ENCODE measurements around the gene SSTR3.
"Not testable (repeated sequence)": the region's sequence is repeated elsewhere in the genome, so short reads cannot be mapped to it uniquely, and the experiment has no call there.

SSTR3 gene

GRCh38 chr22:37212174-37212906, at the start of gene SSTR3:
SSTR3 (minus strand) TSS chr22:37212477; CDS start chr22:37207803, 4,674 bp downstream.
- DNase-seq: no peak

- peak; percentile 56 for DNase-seq
Measured at GRCh38 chr22:37260901-37261336, 48.6 kb upstream of the SSTR3 start.

DNA sequence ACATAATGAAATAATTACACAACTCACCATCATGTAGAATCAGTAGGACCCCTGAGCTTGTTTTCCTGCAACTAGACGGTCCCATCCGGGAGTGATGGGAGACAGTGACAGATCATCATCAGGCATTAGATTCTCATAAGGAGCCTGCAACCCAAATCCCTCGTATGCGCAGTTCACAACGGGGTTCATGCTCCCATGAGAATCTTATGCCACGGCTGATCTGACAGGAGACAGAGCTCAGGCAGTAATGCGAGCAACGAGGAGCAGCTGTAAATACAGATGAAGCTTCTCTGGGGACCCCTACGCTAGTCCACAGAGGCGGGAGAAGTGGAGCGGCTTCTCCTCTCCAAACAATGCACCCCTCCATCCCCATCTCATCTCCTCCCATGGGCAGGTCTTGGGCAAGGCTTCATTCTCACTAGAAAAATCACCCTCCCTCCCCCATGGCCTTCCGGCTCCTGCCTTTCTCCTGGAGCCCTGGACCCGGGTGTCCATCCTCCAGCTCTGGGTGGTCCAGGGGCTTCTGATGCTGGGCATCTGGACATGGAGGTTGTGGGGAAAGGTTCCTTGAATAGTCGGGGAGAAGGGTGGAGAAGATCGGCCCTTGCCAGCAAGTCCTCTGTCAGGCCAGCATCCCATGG, 48.0 kb upstream of the SSTR3 start:
- no peak for DNase-seq

GRCh38 chr22:37259540-37260029, 47.3 kb upstream of the SSTR3 start:
- DNase-seq: no peak

- no peak for DNase-seq
Measured at GRCh38 chr22:37258753-37259401, 46.6 kb upstream of the SSTR3 start.

GRCh38 chr22:37258005-37258752, 45.9 kb upstream of the SSTR3 start:
- no peak for DNase-seq

GRCh38 chr22:37256075-37256726, 43.9 kb upstream of the SSTR3 start:
- no peak for DNase-seq

DNA sequence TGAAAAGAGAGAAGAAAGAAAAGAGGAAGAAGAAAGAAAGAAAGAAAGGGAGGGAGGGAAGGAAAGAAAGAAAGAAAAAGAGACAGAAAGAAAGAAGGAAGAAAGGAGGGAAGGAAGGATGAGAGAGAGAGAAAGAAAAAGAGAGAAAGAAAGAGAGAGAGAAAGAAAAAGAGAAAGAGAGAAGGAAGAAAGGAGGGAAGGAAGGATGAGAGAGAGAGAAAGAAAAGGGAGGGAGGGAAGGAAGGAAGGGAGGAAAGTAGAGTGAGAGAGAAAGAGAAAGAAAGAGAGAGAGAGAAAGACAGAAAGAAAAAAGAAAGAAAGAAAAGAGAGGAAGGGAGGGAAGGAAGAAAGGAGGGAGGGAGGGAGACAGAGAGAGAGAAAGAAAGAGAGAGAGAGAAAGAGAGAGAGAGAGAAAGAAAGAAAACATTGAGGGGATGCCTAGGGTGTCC, 43.3 kb upstream of the SSTR3 start:
- DNase-seq: no peak

GRCh38 chr22:37254867-37255233, 42.6 kb upstream of the SSTR3 start:
- no peak for DNase-seq

DNA sequence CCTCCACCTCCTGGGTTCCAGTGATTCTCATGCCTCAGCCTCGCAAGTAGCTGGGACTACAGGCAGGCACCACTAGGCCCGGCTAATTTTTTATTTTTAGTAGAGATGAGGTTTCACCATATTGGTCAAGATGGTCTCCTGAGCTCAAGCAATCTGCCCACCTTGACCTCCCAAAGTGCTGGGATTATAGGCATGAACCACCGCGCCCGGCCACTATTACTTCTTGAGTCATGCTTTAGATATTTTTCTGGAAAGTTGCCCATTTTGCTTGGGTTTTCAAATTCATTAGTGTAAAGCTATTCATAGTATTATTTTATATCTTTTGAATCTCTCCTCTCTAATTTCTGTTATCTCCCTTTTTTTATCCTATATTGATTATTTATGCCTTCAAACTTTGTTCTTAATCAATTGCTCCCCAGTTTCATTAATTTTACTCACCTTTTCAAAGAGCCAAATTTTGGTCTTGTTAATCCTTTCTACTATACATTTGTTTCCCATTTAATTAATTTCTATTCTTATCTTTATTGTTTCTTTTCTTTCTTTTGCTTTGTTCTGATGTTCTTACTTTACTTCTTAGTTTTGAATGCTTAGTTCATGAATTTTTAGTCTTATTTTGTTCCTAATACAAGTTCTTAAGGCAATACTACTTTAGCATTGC, 42.1 kb upstream of the SSTR3 start:
- no peak for DNase-seq

- DNase-seq: no peak
Measured at GRCh38 chr22:37253126-37253660, 40.9 kb upstream of the SSTR3 start.

DNA sequence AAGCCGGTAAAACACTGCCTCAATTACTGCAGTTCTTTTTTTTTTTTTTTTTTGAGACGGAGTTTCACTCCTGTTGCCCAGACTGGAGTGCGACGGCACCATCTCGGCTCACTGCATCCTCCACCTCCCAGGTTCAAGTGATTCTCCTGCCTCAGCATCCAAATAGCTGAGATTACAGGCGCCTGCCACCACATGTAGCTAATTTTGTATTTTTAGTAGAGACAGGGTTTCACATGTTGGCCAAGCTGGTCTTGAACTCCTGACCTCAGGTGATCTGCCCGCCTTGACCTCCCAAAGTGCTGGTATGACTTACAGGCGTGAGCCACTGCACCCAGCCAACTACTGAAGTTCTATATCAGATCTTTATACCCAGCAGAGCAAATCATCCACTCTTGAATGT, 39.6 kb upstream of the SSTR3 start:
- DNase-seq: not testable (repeated sequence)

DNA sequence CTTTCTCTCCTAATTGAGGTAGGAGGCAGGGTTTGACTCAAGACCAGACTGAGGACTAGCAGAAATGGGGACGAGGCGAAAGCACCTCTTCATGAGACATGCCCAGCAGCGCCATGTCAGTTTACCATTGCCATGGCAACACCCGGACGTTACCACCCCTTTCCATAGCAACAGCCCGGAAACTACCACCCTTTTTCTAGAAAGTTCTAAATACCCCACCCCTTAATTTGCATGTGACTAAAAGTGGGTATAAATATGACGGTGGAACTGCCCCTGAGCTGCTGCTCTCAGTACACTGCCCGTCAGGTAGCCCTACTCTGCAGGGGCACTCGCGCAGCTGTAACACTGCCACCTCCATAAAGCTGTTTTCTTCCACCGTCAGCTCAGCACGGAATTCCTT, 37.7 kb upstream of the SSTR3 start:
- DNase-seq: no peak

DNA sequence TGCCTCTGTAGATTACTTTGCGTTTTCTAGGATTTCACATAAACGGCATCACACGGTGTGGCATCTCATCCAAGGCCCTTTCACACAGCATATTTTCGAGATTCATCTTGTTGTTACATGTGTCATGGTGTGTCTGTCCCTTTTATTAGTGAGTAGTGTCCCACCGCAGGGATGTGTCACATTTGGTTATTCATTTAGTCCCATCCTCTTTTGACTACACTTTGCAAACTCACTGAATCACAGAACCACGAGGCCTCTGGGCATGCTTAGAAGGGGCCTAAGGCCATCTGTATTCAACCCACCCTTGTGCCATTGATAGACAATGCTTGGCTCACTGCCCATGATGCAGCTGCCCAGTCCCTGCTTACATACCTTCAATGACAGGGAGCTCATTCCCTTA, 36.0 kb upstream of the SSTR3 start:
- no peak for DNase-seq

DNA sequence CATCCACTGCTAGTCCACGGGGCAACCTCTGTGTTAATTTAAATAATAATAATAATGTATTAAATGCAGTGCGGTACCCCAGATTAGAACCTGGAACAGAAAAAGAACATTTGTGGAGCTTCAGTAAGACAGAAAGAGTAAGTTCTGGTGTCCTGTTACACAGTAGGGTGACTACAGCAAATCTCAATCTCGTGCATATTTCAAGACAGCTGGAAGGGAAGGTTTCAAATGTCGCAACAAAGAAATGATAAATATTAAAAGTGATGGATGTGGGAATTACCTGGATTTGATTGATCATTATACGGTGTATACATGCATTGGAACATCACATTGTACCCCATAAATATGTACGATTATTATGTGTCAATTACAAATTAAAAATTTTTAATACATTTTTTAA, 33.5 kb upstream of the SSTR3 start:
- no peak for DNase-seq

DNA sequence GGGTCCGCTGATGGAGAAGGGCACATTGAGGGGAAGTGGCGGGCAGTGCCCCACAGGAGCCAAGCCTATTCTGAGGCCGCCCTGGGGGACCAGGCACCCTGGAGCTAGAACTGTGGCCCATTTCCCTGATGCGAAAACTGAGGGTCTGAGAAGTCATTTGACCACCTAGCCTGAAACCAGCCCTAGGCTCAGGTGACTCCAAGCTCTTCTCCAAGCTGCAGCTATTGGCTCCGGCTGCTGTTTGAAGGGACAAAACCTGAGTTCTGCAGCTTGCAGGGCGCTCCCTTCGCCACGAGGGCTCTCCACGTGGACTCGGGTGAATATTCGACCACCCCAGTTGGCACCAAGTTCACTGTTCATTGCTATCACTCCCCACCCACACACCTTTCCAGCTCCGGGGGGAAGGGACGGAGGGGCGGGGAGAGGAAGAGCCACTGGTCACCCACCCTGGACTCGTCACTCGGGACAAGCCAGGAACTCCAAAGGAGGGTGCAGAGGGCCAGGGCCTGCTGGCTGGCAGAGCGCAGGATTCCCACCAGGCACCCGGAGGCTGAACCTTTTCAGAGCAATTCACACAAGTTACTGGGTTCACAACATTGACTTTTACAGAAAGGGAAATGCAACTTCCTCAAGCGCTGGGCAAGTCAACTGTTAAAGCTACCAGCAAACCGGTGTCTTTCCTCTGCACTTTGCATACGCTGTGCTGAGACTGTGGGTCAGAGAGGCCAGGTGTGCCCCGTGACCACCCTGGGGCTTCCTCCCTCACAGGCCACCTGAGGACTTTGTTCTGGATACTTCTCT, 32.8 kb upstream of the SSTR3 start:
- peak; percentile 8 for DNase-seq

DNA sequence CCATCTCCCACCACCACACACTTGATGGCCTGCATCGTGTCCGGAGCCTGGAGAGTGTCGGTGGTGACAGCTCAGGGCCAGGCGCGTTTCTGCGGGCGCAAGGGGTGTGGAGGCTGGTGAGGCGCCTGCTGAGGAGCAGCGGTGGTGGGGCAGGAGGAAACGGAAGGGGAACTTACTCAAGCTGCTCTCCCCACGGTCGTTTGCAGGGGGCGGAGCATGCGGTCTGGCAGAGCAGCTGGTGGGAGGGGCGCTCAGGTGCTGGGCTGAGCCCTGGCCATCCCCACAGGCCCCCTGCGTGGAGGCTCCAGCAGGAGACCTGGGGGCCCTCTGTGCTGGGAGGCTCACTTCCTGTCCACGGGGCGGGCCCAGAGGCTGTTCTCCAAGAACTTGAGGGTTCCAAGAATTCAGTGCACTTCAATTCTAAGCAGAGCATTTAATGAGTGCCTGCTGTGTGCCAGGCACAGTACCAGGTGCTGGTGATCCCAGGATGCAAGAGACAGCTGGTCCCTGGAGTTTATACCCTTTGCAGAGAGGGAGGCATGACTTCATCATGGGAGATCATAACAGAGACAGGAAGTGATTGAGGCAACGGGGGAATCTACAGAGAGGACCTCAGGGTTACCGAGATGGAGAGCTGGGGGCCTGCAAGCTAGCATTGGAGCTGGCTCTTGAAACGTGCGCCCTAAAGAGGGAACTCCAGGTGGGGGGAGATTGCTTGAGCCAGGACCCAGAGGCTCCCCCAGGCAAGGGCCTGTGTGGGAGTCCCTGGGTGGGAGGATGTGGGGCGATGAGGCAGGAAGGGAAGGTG, 32.0 kb upstream of the SSTR3 start, which contains the start of gene RAC2:
TSS of gene RAC2 (minus strand) at position 156 of the 808 bp plus-strand sequence. CDS start at position 35, 121 bp downstream.
- peak; percentile 82 for DNase-seq

- no peak for DNase-seq
Measured at GRCh38 chr22:37243402-37244113, 31.3 kb upstream of the SSTR3 start.

- DNase-seq: peak; percentile 87
Measured at GRCh38 chr22:37242395-37242918, 30.2 kb upstream of the SSTR3 start.

Measured in activated CD4-positive, alpha-beta T cell treated with anti-CD3 and anti-CD28 coated beads for 1 hour (primary cell).